SK-N-SH (cell line): Measurements from ENCODE around the gene ZCCHC14. TPM values are rescaled to one million over a fixed set of nuclear protein-coding genes. Genes with fewer than 3 reads are reported as not detected.
A peak's percentile ranks its signal among the peaks of the same experiment; 100 is the strongest.

Source experiments
- CTCF ChIA-PET: fragments of 300-600, 350-600 bp; formaldehyde crosslinking; extraction: SDS; loops from one replicate; lab custom pipeline; 2021; lab: Yijun Ruan, JAX
- POLR2A ChIA-PET: fragments of 350-600 bp; sonication (Branson Sonifier 250); formaldehyde crosslinking; extraction: SDS; loops from one replicate; lab custom pipeline; 2020; ENCODE audit warnings: antibody characterized with exemption, inconsistent platforms; lab: Yijun Ruan, JAX
- DNase-seq: peaks from one replicate; pipeline ENCODE4 v3.0.0; 2012
- H2AFZ ChIP-seq: fragments of 200-600 bp; sonication (generic); 2 replicates; pipeline ENCODE4 v1.8.1; 2016; ENCODE audit warnings: antibody characterized with exemption, mild to moderate bottlenecking, low read depth
- H3F3A ChIP-seq: fragments of 200-600 bp; sonication (generic); replicated peaks from 2 replicates; pipeline ENCODE3; 2016; ENCODE audit warnings: antibody characterized with exemption, mild to moderate bottlenecking; ENCODE audit not compliant: insufficient read depth
- H3K27ac ChIP-seq, 2 experiments: fragments of 200-500 bp in 1 of 2; fragments of 200-600 bp in 1 of 2; sonication (Bioruptor generic) in 1 of 2; sonication (generic), shearing (Covaris generic) in 1 of 2; 2 replicates each; pipeline versions ENCODE4 v1.5.1 to v1.6.1; 2014 to 2016; ENCODE audit warnings: low read depth in 2 of 2, inconsistent platforms in 1 of 2, low read length in 1 of 2, mild to moderate bottlenecking in 1 of 2, mixed read lengths in 1 of 2
- H3K27me3 ChIP-seq: fragments of 200-600 bp; sonication (generic), shearing (Covaris generic); 2 replicates; pipeline ENCODE4 v1.6.1; 2016; ENCODE audit warnings: mixed run types; ENCODE audit not compliant: insufficient read depth
- H3K36me3 ChIP-seq, 2 experiments: fragments of 200-500 bp in 1 of 2; fragments of 200-600 bp in 1 of 2; sonication (Bioruptor generic) in 1 of 2; sonication (generic) in 1 of 2; replicated peaks in 1 of 2; 2 replicates each; pipeline versions ENCODE3 to v1.5.1; 2014 to 2016; ENCODE audit warnings: low read length in 1 of 2, mild to moderate bottlenecking in 1 of 2; ENCODE audit not compliant: insufficient read depth in 2 of 2, control insufficient read depth in 1 of 2
- H3K4me1 ChIP-seq, 2 experiments: fragments of 200-500 bp in 1 of 2; fragments of 200-600 bp in 1 of 2; sonication (Bioruptor generic) in 1 of 2; sonication (generic), shearing (Covaris generic) in 1 of 2; 2 replicates each; pipeline versions ENCODE4 v1.5.1 to v1.6.1; 2014 to 2016; ENCODE audit warnings: low read depth in 1 of 2, low read length in 1 of 2, mixed run types in 1 of 2; ENCODE audit not compliant: insufficient read depth in 2 of 2, control insufficient read depth in 1 of 2
- H3K4me2 ChIP-seq: fragments of 200-600 bp; sonication (generic), shearing (Covaris generic); 2 replicates; pipeline ENCODE4 v1.6.1; 2017; ENCODE audit warnings: mixed run types
- H3K4me3 ChIP-seq, 2 experiments: fragments of 200-500 bp in 1 of 2; fragments of 200-600 bp in 1 of 2; sonication (Bioruptor generic) in 1 of 2; sonication (generic), shearing (Covaris generic) in 1 of 2; 2 replicates each; pipeline versions ENCODE4 v1.5.1 to v1.8.1; 2014 to 2016; ENCODE audit warnings: low read depth in 2 of 2, inconsistent platforms in 1 of 2, low read length in 1 of 2, mild to moderate bottlenecking in 1 of 2, mixed read lengths in 1 of 2, moderate library complexity in 1 of 2
- H3K79me2 ChIP-seq: fragments of 200-600 bp; sonication (generic); 2 replicates; pipeline ENCODE4 v1.8.1; 2017; ENCODE audit warnings: mild to moderate bottlenecking; ENCODE audit not compliant: insufficient read depth
- H3K9ac ChIP-seq: fragments of 200-600 bp; sonication (generic); 2 replicates; pipeline ENCODE4 v1.6.1; 2017; ENCODE audit warnings: mixed run types
- H3K9me2 ChIP-seq: fragments of 200-600 bp; sonication (generic); 2 replicates; pipeline ENCODE4 v1.6.1; 2017; ENCODE audit warnings: mixed run types
- H3K9me3 ChIP-seq: fragments of 200-600 bp; sonication (generic); 2 replicates; pipeline ENCODE4 v1.6.1; 2017; ENCODE audit warnings: mixed run types, mild to moderate bottlenecking, moderate library complexity
- H4K20me1 ChIP-seq: fragments of 200-600 bp; sonication (generic); 2 replicates; pipeline ENCODE4 v1.6.1; 2017; ENCODE audit warnings: mild to moderate bottlenecking, mixed run types; ENCODE audit not compliant: insufficient read depth
- CTCF ChIP-seq: fragments of 200-600 bp; sonication (generic); IDR thresholded peaks from 2 replicates; pipeline ENCODE4 v1.6.1; 2017; ENCODE audit warnings: antibody characterized with exemption, mild to moderate bottlenecking, moderate library complexity
- ELF1 ChIP-seq: IDR thresholded peaks from 2 replicates; pipeline ENCODE4 v1.4.0; 2012
- EZH2phosphoT487 ChIP-seq: fragments of 200-600 bp; sonication (generic); IDR thresholded peaks from 2 replicates; pipeline ENCODE4 v1.6.1; 2017; ENCODE audit warnings: low read depth, mixed run types, mild to moderate bottlenecking, antibody characterized with exemption, moderate library complexity, borderline replicate concordance
- FOSL2 ChIP-seq: IDR thresholded peaks from 2 replicates; pipeline ENCODE4 v1.4.0; 2012; ENCODE audit warnings: low read depth, mild to moderate bottlenecking, moderate library complexity, borderline replicate concordance
- FOXM1 ChIP-seq: IDR thresholded peaks from 2 replicates; pipeline ENCODE4 v1.4.0; 2012; ENCODE audit warnings: low read depth, mild to moderate bottlenecking
- MAX ChIP-seq: IDR thresholded peaks from 2 replicates; pipeline ENCODE4 v1.4.0; 2012; ENCODE audit warnings: low read depth
- MXI1 ChIP-seq: IDR thresholded peaks from 2 replicates; pipeline ENCODE4 v1.6.1; 2012; ENCODE audit warnings: mild to moderate bottlenecking, low read depth, low read length, improper control_type of control experiment
- POLR2AphosphoS5 ChIP-seq: IDR thresholded peaks from 2 replicates; pipeline ENCODE4 v1.6.1; 2012; ENCODE audit warnings: low read depth, low read length
- RAD21 ChIP-seq: IDR thresholded peaks from 2 replicates; pipeline ENCODE4 v1.6.1; 2012; ENCODE audit warnings: mild to moderate bottlenecking, low read length
- RCOR1 ChIP-seq: fragments of 150-350 bp; IDR thresholded peaks from 2 replicates; pipeline ENCODE4 v1.6.1; 2017; ENCODE audit warnings: antibody characterized with exemption, low read length
- SIN3A ChIP-seq: IDR thresholded peaks from 2 replicates; pipeline ENCODE4 v1.6.1; 2012; ENCODE audit warnings: low read depth, mild to moderate bottlenecking, low read length, moderate library complexity, borderline replicate concordance
- SMC3 ChIP-seq: IDR thresholded peaks from 2 replicates; pipeline ENCODE4 v1.6.1; 2012; ENCODE audit warnings: low read depth, low read length, improper control_type of control experiment
- TAF1 ChIP-seq: IDR thresholded peaks from 2 replicates; pipeline ENCODE4 v1.6.1; 2012; ENCODE audit warnings: low read depth, mild to moderate bottlenecking, low read length, moderate library complexity, borderline replicate concordance
- TCF12 ChIP-seq: IDR thresholded peaks from 2 replicates; pipeline ENCODE4 v1.4.0; 2012
- ZBTB33 ChIP-seq: IDR thresholded peaks from 2 replicates; pipeline ENCODE4 v1.4.0; 2012; ENCODE audit warnings: low read depth, borderline replicate concordance
- WGBS: methylation state at CpG from one replicate; pipeline ENCODE4 v1.1.6; 2017; ENCODE audit warnings: low lambda C conversion rate; 5-methylcytosine and 5-hydroxymethylcytosine counted together
- polyA plus RNA-seq, 3 experiments: library from polyadenylated mRNA; depleted of rRNA; stranded (reverse); fragments of >200 nt; gene quantifications; 2 replicates each; pipeline ENCODE4 v1.2.3, GENCODE V29; 2012

ZCCHC14 gene
- polyA plus RNA-seq, 1 of the 3 experiments (the other 2 are of a cell fraction): 5.7 TPM

GRCh38 chr16:87465879-87466278, 26.9 kb downstream of the ZCCHC14 start:
- H3K27ac ChIP-seq: peak overlapping the region; percentile 92 to 95
- H3F3A ChIP-seq: peaks cover 29% of the 10 kb centered on the region
- DNase-seq: no peak
- H3K9me3 ChIP-seq: no peaks in the 10 kb centered on the region
- H3K9ac ChIP-seq: peak overlapping the region; percentile 51; the same call in 1 of the 2 replicates
- CTCF ChIA-PET: interaction anchor here (0.7 to 2.7 kb wide), 8 partner anchors 13 to 170 kb away, joined by 3 to 13 read pairs (median 4); no protein-coding TSS in a partner anchor
- peaks cover 40 to 80% of the 10 kb centered on the region in 2 experiments for H3K4me1 ChIP-seq
- no peaks in the 10 kb centered on the region for H3K36me3 ChIP-seq
- peak overlapping the region; percentile 75; the same call in 1 of the 2 replicates for H3K4me2 ChIP-seq
- WGBS: 86% methylated on average over 15 of the region's 15 CpGs
- peaks cover 89% of the 10 kb centered on the region for H3K79me2 ChIP-seq
- H2AFZ ChIP-seq: no peak overlapping the region
- POLR2A ChIA-PET: interaction anchor here (0.6 kb wide), 1 partner anchor 22 kb away, joined by 3 read pairs; no protein-coding TSS in a partner anchor
- TF ChIP-seq MXI1 (no peak), ELF1 (no peak), TAF1 (no peak), MAX (no peak), EZH2phosphoT487 (no peak), SIN3A (no peak), CTCF (no peak), POLR2AphosphoS5 (no peak), FOSL2 (no peak), RCOR1 (no peak), FOXM1 (no peak), SMC3 (no peak), RAD21 (no peak), ZBTB33 (no peak), TCF12 (no peak)
- H3K27me3 ChIP-seq: no peaks in the 10 kb centered on the region
- H3K4me3 ChIP-seq: no peak overlapping the region
- peaks cover 41% of the 10 kb centered on the region for H4K20me1 ChIP-seq
- no peaks in the 10 kb centered on the region for H3K9me2 ChIP-seq
